Pulmonary artery endothelial cell (primary cell): Measurements from ENCODE around the gene MFSD11. TPM values are rescaled to one million over a fixed set of nuclear protein-coding genes. Genes with fewer than 3 reads are reported as not detected.

Experiments
- total RNA-seq: library from RNA; depleted of rRNA; stranded (reverse); fragments of >200 nt; gene quantifications from 2 replicates; pipeline ENCODE4 v1.2.3, GENCODE V29; 2014

MFSD11 gene
- total RNA-seq, 1 donor from 2014 or later: 26.6 TPM

Other genes starting within 250 kb of the MFSD11 start
- gene RHBDF2, start 236.7 kb upstream of the MFSD11 start, total RNA-seq: 14.0 and 20.6 TPM in 2 replicates
- gene CYGB, start 200.4 kb upstream of the MFSD11 start, total RNA-seq: 0.40 and 1.4 TPM in 2 replicates
- gene PRCD, start 198.1 kb upstream of the MFSD11 start, total RNA-seq: 0.20 and 0.35 TPM in 2 replicates
- 0.66 and 1.7 TPM in 2 replicates for gene ST6GALNAC2, start 152.3 kb upstream of the MFSD11 start, total RNA-seq
- gene ST6GALNAC1, start 94.4 kb upstream of the MFSD11 start, total RNA-seq: 0.33 TPM in 1 of 2 replicates, not detected in the other
- 88.0 and 88.2 TPM in 2 replicates for gene MXRA7, start 27.2 kb upstream of the MFSD11 start, total RNA-seq
- 22.6 and 33.0 TPM in 2 replicates for gene JMJD6, start 11.5 kb upstream of the MFSD11 start, total RNA-seq
- 18.6 and 19.8 TPM in 2 replicates for gene METTL23, start 11.3 kb upstream of the MFSD11 start, total RNA-seq
- 371 and 418 TPM in 2 replicates for gene SRSF2, start 788 bp upstream of the MFSD11 start, total RNA-seq
- 0.53 and 1.4 TPM in 2 replicates for gene MGAT5B, start 130.3 kb downstream of the MFSD11 start, total RNA-seq